ENCODE data around the gene SLC25A19. TPM values are rescaled to one million over a fixed set of nuclear protein-coding genes. Genes with fewer than 3 reads are reported as not detected.

The SLC25A19 gene
- total RNA-seq, 1 experiment from 2014 or later, result 19.4 TPM

DNA sequence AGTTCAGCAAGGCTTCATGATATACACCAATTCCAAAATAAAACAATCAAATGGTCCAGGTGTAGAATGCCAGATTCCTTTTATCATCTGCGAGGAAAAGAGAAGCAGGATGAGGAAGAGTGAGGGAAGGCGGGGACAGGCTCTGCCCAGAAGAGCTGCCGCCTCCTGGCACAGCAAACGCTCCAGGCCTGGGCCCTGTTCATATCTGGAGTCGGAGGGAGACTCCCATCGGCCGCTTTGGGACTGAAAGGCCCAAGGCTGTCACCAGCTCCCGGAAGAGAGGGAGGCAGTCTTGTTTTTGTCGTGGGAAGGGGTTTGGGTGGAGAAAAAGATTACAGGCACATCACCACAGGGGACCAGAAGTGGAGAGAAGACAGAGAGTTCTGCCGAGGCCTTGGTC, 29.0 kb upstream of the SLC25A19 start:
- intact Hi-C loops (cut with micrococcal nuclease; ENCODE audit: unreplicated experiment), result no loop called here
- Histone ChIP-seq H2AFZ (no peak overlapping the region), H3K79me2 (ENCODE audit: low read depth) (no peaks in the 10 kb centered on the region; the same call in 1 of the 2 replicates), H3K36me3 (ENCODE audit: low read depth) (no peaks in the 10 kb centered on the region), H3F3A (ENCODE audit: insufficient read depth, low read depth) (peaks cover 18% of the 10 kb centered on the region; the same call in 1 of the 2 replicates), H3K4me1 (replicated peaks; ENCODE audit: insufficient read depth) (no peaks in the 10 kb centered on the region), H3K4me3 (no peak overlapping the region), H3K9me3 (ENCODE audit: insufficient read depth, low read depth) (no peaks in the 10 kb centered on the region), H4K20me1 (ENCODE audit: insufficient read depth) (peaks cover 14% of the 10 kb centered on the region), H3K27me3 (ENCODE audit: insufficient read depth, low read depth) (no peaks in the 10 kb centered on the region), H3K27ac (no peak overlapping the region), H3K9me2 (ENCODE audit: insufficient read depth) (no peaks in the 10 kb centered on the region), H3K4me2 (no peak overlapping the region)
- ChIA-PET POLR2A (ENCODE audit: unreplicated experiment) (no interaction called here), CTCF (no interaction called here)
- no peak for TF ChIP-seq EZH2 (IDR thresholded peaks at IDR 0.05; ENCODE audit: low read depth)
- no peak for TF ChIP-seq CTCF (conservative IDR thresholded peaks at IDR 0.05)
- BruUV-seq (replicated peaks), result no TSS peak
- no peak for DNase-seq

- Histone ChIP-seq H3K4me2 (no peak overlapping the region), H3K4me3 (no peak overlapping the region), H3K36me3 (ENCODE audit: low read depth) (no peaks in the 10 kb centered on the region), H3K9me3 (ENCODE audit: insufficient read depth, low read depth) (no peaks in the 10 kb centered on the region), H4K20me1 (ENCODE audit: insufficient read depth) (peaks cover 11% of the 10 kb centered on the region), H3F3A (ENCODE audit: insufficient read depth, low read depth) (peaks cover 15% of the 10 kb centered on the region; the same call in 1 of the 2 replicates), H3K27me3 (ENCODE audit: insufficient read depth, low read depth) (no peaks in the 10 kb centered on the region), H3K27ac (no peak overlapping the region), H3K9me2 (ENCODE audit: insufficient read depth) (no peaks in the 10 kb centered on the region), H3K4me1 (replicated peaks; ENCODE audit: insufficient read depth) (no peaks in the 10 kb centered on the region), H2AFZ (no peak overlapping the region), H3K79me2 (ENCODE audit: low read depth) (no peaks in the 10 kb centered on the region; the same call in 1 of the 2 replicates)
- no TSS peak for BruUV-seq (replicated peaks)
- ChIA-PET POLR2A (ENCODE audit: unreplicated experiment) (no interaction called here), CTCF (no interaction called here)
- no peak for DNase-seq
- intact Hi-C loops (cut with micrococcal nuclease; ENCODE audit: unreplicated experiment), result no loop called here
- TF ChIP-seq CTCF (conservative IDR thresholded peaks at IDR 0.05) (no peak), EZH2 (IDR thresholded peaks at IDR 0.05; ENCODE audit: low read depth) (no peak)
Measured at GRCh38 chr17:75317671-75318070, 28.4 kb upstream of the SLC25A19 start.

GRCh38 chr17:75316253-75316652, 27.0 kb upstream of the SLC25A19 start:
- no peaks in the 10 kb centered on the region for H3K9me3 ChIP-seq (ENCODE audit: insufficient read depth, low read depth)
- H3F3A ChIP-seq (ENCODE audit: insufficient read depth, low read depth), result peaks cover 5% of the 10 kb centered on the region; the same call in 1 of the 2 replicates
- no peaks in the 10 kb centered on the region for H3K79me2 ChIP-seq (ENCODE audit: low read depth)
- no peaks in the 10 kb centered on the region for H4K20me1 ChIP-seq (ENCODE audit: insufficient read depth)
- no peak overlapping the region for H3K4me3 ChIP-seq
- DNase-seq, result no peak
- no peak overlapping the region for H3K27ac ChIP-seq
- TF ChIP-seq EZH2 (IDR thresholded peaks at IDR 0.05; ENCODE audit: low read depth), result no peak
- TF ChIP-seq CTCF (conservative IDR thresholded peaks at IDR 0.05), result no peak
- no peaks in the 10 kb centered on the region for H3K9me2 ChIP-seq (ENCODE audit: insufficient read depth)
- H3K36me3 ChIP-seq (ENCODE audit: low read depth), result no peaks in the 10 kb centered on the region
- H3K4me1 ChIP-seq (replicated peaks; ENCODE audit: insufficient read depth), result no peaks in the 10 kb centered on the region
- BruUV-seq (replicated peaks), result no TSS peak
- no peaks in the 10 kb centered on the region for H3K27me3 ChIP-seq (ENCODE audit: insufficient read depth, low read depth)
- ChIA-PET CTCF (interaction anchor here (0.6 kb wide), 3 partner anchors 42 to 87 kb away, joined by 4 to 11 read pairs (median 10); no protein-coding TSS in a partner anchor), POLR2A (ENCODE audit: unreplicated experiment) (no interaction called here)
- no peak overlapping the region for H2AFZ ChIP-seq
- intact Hi-C loops (cut with micrococcal nuclease; ENCODE audit: unreplicated experiment), result no loop called here
- H3K4me2 ChIP-seq, result no peak overlapping the region

Data from PC-9 (cell line).